Prostate gland (tissue), 2 donors: ENCODE measurements around the gene ACTR1B. TPM values are rescaled to one million over a fixed set of nuclear protein-coding genes. Genes with fewer than 3 reads are reported as not detected.
"Not testable (repeated sequence)": the region's sequence is repeated elsewhere in the genome, so short reads cannot be mapped to it uniquely, and the experiment has no call there.

Experiments
- DNase-seq: peaks from one replicate; pipeline ENCODE4 v3.0.0-alpha.2; 2019; ENCODE audit warnings: low spot score
- H3K27ac ChIP-seq, 2 donors: fragments of 200-600 bp; sonication (generic); 2 replicates each; pipeline ENCODE4 v1.5.1; 2017 to 2019
- H3K27me3 ChIP-seq: fragments of 200-600 bp; sonication (generic); replicated peaks from 2 replicates; pipeline ENCODE4 v1.5.1; 2019; ENCODE audit not compliant: insufficient read depth
- H3K36me3 ChIP-seq, 2 donors: fragments of 200-600 bp; sonication (generic); 1 replicate in 1 of 2; 2 replicates in 1 of 2; pipeline versions ENCODE4 v1.5.1 to v1.8.1; 2017 to 2019
- H3K4me1 ChIP-seq: fragments of 200-600 bp; sonication (generic); replicated peaks from 2 replicates; pipeline ENCODE4 v1.5.1; 2019
- H3K4me3 ChIP-seq, 2 donors: fragments of 200-600 bp; sonication (generic); 2 replicates each; pipeline ENCODE4 v1.5.1; 2017 to 2019
- H3K9me3 ChIP-seq: fragments of 200-600 bp; sonication (generic); 2 replicates; pipeline ENCODE4 v1.5.1; 2017
- POLR2A ChIP-seq: fragments of 450-650 bp; IDR thresholded peaks from one replicate; pipeline ENCODE4 v1.6.1; 2016; ENCODE audit warnings: antibody characterized with exemption, mild to moderate bottlenecking
- POLR2AphosphoS5 ChIP-seq: sonication (generic); formaldehyde crosslinking; IDR thresholded peaks from one replicate; pipeline ENCODE4 v1.6.1; 2017; ENCODE audit warnings: antibody characterized with exemption
- WGBS: methylation state at CpG from one replicate; pipeline ENCODE4 v1.1.5; 2018; 5-methylcytosine and 5-hydroxymethylcytosine counted together
- intact Hi-C: fragments of 100-400 bp; cut with DNase I; formaldehyde crosslinking; loops from one replicate; pipeline ENCODE4 v1.14.2; 2022
- total RNA-seq, 2 donors: library from RNA; depleted of rRNA; stranded (reverse); fragments of >200 nt; gene quantifications; one replicate each; pipeline ENCODE4 v1.1.0, GENCODE V29; 2016
- TF ChIP-seq, protein P1 (sequence below), 4 experiments: fragments of 200-600 bp in 2 of 4; fragments of 450-650 bp in 2 of 4; sonication (generic) in 2 of 4; IDR thresholded peaks; 1 replicate in 3 of 4; 2 replicates in 1 of 4; pipeline ENCODE4 v1.5.1; 2016 to 2019; ENCODE audit warnings: antibody characterized with exemption in 4 of 4, mild to moderate bottlenecking in 2 of 4, moderate library complexity in 2 of 4

Gene ACTR1B
- total RNA-seq, 2 donors from 2014 or later, result 80.5 to 102 TPM

DNA sequence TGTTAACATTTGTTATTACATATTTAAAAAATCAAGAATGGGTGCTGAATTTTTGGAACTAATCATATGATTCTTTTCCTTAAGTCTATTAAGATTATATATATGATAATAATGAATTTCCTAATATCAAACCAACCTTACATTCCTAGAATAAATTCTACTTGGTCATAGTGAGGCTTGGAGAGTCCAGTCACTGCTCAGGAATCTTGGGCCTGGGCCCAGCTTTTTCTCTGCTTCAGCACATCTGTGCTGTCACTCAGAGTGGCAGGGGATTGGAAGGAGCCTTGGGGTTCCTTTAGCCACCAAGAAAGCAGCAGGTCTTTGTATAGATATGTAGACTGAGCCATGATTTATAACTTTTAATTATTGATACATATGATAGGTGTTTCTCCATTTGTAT is 29.6 kb upstream of the ACTR1B start:
- intact Hi-C loops, result loop anchor here (10.0 kb wide), 2 partner anchors 49 to 99 kb away; partner anchors contain the start of gene COX5B
- Histone ChIP-seq H3K4me1 (no peaks in the 10 kb centered on the region), H3K9me3 (no peaks in the 10 kb centered on the region), H3K36me3 (no peaks in the 10 kb centered on the region), H3K4me3 (no peak overlapping the region), H3K27me3 (no peaks in the 10 kb centered on the region), H3K27ac (no peak overlapping the region)
- no peak for DNase-seq
- no peak for TF ChIP-seq POLR2A
- TF ChIP-seq, protein P1, sequence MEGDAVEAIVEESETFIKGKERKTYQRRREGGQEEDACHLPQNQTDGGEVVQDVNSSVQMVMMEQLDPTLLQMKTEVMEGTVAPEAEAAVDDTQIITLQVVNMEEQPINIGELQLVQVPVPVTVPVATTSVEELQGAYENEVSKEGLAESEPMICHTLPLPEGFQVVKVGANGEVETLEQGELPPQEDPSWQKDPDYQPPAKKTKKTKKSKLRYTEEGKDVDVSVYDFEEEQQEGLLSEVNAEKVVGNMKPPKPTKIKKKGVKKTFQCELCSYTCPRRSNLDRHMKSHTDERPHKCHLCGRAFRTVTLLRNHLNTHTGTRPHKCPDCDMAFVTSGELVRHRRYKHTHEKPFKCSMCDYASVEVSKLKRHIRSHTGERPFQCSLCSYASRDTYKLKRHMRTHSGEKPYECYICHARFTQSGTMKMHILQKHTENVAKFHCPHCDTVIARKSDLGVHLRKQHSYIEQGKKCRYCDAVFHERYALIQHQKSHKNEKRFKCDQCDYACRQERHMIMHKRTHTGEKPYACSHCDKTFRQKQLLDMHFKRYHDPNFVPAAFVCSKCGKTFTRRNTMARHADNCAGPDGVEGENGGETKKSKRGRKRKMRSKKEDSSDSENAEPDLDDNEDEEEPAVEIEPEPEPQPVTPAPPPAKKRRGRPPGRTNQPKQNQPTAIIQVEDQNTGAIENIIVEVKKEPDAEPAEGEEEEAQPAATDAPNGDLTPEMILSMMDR (IDR thresholded peaks at IDR 0.05), result no peak
- TF ChIP-seq POLR2AphosphoS5, result no peak

DNA sequence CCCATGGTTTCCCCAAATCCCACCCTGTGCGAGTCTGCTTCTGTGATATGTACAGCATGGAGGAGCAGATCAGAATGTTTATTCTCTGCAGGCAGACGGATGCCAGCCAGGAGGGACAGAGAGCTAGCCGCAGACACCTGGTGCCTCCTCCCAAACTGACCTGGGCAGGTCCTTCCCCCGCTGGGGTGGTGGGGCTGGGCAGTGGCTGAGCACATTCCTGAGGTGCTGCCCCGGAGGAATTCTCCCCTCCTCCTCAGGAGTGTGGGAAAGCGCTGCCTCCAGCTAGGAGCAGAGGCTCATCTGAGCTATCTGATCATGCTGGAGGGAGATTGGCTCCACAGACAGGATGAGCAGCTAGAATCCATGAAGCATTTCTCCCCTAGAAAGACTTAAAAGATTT is 27.3 kb upstream of the ACTR1B start:
- TF ChIP-seq POLR2A, result no peak
- no peak for TF ChIP-seq POLR2AphosphoS5
- TF ChIP-seq, protein P1 (IDR thresholded peaks at IDR 0.05), result no peak
- Histone ChIP-seq H3K27me3 (no peaks in the 10 kb centered on the region), H3K36me3 (no peaks in the 10 kb centered on the region), H3K4me3 (no peak overlapping the region), H3K4me1 (no peaks in the 10 kb centered on the region), H3K27ac (no peak overlapping the region), H3K9me3 (no peaks in the 10 kb centered on the region)
- WGBS, result 44% methylated on average over 6 of the region's 6 CpGs
- DNase-seq, result no peak
- intact Hi-C loops, result loop anchor here (10.0 kb wide), 2 partner anchors 46 to 96 kb away; partner anchors contain the start of gene COX5B

DNA sequence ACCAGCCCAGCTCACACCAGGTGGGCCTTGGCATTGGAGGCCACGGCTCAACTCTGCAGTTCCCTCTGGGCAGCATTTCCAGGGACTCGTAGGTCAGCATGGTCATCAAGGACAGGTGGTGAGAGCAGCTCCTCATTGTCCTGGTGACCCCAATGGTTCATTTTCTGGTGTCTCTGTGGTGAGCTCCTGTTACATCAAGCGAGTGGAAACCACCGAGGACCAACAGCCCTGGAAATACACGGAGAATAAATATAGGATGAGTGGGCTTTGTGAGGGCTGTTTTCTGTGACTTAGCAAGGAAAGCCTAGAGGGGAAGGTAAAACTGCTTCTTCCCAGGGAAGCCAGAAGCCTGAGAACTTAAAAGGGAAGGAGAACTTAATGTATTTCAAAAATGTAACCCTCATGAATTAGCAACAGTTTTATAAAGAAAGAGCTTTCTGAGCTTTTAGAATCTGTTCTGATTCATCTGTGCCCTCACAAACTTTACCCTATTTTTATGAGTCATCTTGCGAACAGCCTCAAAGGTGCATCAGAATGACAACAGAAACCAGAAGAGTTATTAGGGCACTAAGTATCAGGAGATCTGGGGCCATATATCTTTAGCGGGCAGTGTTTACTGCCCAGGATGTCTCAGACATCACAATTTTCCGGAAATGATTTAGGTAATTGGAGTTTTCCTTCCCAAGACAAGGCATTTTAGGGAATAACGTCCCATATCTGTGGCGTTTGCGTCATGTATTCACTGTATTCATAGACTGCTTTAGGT is 24.4 kb upstream of the ACTR1B start:
- Histone ChIP-seq H3K27me3 (no peaks in the 10 kb centered on the region), H3K36me3 (no peaks in the 10 kb centered on the region), H3K9me3 (no peaks in the 10 kb centered on the region), H3K4me3 (no peak overlapping the region), H3K27ac (no peak overlapping the region), H3K4me1 (no peaks in the 10 kb centered on the region)
- intact Hi-C loops, result no loop called here
- 83% methylated on average over 11 of the region's 11 CpGs for WGBS
- TF ChIP-seq POLR2AphosphoS5 (no peak), POLR2A (no peak)
- TF ChIP-seq, protein P1 (IDR thresholded peaks at IDR 0.05), result no peak
- no peak for DNase-seq

DNA sequence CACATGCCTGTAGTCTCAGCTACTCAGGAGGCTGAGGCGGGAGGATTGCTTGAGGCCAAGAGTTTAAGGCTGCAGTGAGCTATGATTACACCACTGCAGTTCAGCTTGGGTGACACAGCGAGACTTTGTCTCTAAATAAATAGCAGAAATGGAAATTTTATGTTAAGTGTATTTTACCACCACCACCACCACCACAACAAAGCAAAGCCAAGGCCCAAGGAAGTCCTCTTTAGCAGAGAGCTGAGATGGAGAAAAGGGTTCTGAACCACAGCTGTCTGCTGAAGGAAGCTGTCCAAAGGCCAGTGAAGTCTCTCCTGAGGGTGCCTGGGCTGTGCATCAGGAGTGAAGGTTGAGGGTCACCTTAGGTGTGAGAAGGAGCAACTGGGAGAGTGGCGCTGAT is 23.4 kb upstream of the ACTR1B start:
- WGBS, result 98% methylated on average over 2 of the region's 3 CpGs
- H3K36me3 ChIP-seq, H3K4me1 ChIP-seq, H3K9me3 ChIP-seq, H3K27ac ChIP-seq, H3K4me3 ChIP-seq, H3K27me3 ChIP-seq, DNase-seq, intact Hi-C loops: not testable (repeated sequence)

DNA sequence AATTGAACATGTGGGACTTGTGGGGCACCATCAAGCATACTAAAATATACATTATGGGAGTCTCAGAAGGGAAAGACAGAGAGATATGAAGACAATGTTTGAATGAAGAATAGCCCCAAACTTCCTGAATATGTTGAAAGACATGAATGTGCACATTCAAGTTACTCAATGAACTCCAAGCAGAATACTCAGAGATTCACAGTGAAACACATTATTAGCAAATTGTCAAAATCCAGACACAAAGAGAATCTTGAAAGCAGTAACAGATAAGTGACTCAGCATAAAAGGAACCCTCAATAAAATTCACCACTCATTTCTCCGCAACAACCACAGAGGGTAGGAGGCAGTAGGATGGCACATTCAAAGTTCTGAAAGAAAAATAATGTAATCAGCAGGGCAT is 14.5 kb upstream of the ACTR1B start:
- TF ChIP-seq POLR2A (no peak), POLR2AphosphoS5 (no peak)
- TF ChIP-seq, protein P1 (IDR thresholded peaks at IDR 0.05), result no peak
- Histone ChIP-seq H3K36me3 (no peaks in the 10 kb centered on the region), H3K4me3 (no peak overlapping the region), H3K27ac (no peak overlapping the region), H3K4me1 (no peaks in the 10 kb centered on the region), H3K9me3 (no peaks in the 10 kb centered on the region), H3K27me3 (no peaks in the 10 kb centered on the region)
- DNase-seq, result no peak
- WGBS, result 97% methylated on average over 1 of the region's 1 CpG
- intact Hi-C loops, result no loop called here
